ENCODE results near the gene DHRS11.

GRCh38 chr17:36544044-36544306 is 47.7 kb upstream of the DHRS11 start:
- TF ChIP-seq NANOG (IDR thresholded peaks at IDR 0.05; ENCODE audit: insufficient read depth, low read depth, low read length, poor library complexity, severe bottlenecking) (no peak), SRF (IDR thresholded peaks at IDR 0.05; ENCODE audit: low read depth, low read length) (no peak), SP2 (IDR thresholded peaks at IDR 0.05; ENCODE audit: low read length) (no peak), CTCF (IDR thresholded peaks at IDR 0.05; ENCODE audit: control extremely low read depth in 1 of 3, insufficient read depth in 1 of 3, low read depth in 1 of 3, low read length in 3 of 3) (no peak), KDM1A (IDR thresholded peaks at IDR 0.05; ENCODE audit: borderline replicate concordance, low read length) (no peak), ZNF274 (IDR thresholded peaks at IDR 0.05; ENCODE audit: borderline replicate concordance, extremely low read depth, low read length) (no peak), RAD21 (IDR thresholded peaks at IDR 0.05 in 1 of 2, conservative IDR thresholded peaks at IDR 0.05 in 1 of 2; ENCODE audit: low read depth in 2 of 2, low read length in 2 of 2) (no peak), EZH2 (IDR thresholded peaks at IDR 0.05; ENCODE audit: low read depth, low read length, severe bottlenecking) (no peak), EGR1 (IDR thresholded peaks at IDR 0.05; ENCODE audit: borderline replicate concordance, low read depth, low read length) (no peak), BCL11A (IDR thresholded peaks at IDR 0.05; ENCODE audit: low read depth in 2 of 2, low read length in 2 of 2) (no peak), JUND (IDR thresholded peaks at IDR 0.05; ENCODE audit: low read length) (no peak), MAFK (IDR thresholded peaks at IDR 0.05; ENCODE audit: low read depth, low read length) (no peak)
